ENCODE data around the gene EHF.

The EHF gene

DNA sequence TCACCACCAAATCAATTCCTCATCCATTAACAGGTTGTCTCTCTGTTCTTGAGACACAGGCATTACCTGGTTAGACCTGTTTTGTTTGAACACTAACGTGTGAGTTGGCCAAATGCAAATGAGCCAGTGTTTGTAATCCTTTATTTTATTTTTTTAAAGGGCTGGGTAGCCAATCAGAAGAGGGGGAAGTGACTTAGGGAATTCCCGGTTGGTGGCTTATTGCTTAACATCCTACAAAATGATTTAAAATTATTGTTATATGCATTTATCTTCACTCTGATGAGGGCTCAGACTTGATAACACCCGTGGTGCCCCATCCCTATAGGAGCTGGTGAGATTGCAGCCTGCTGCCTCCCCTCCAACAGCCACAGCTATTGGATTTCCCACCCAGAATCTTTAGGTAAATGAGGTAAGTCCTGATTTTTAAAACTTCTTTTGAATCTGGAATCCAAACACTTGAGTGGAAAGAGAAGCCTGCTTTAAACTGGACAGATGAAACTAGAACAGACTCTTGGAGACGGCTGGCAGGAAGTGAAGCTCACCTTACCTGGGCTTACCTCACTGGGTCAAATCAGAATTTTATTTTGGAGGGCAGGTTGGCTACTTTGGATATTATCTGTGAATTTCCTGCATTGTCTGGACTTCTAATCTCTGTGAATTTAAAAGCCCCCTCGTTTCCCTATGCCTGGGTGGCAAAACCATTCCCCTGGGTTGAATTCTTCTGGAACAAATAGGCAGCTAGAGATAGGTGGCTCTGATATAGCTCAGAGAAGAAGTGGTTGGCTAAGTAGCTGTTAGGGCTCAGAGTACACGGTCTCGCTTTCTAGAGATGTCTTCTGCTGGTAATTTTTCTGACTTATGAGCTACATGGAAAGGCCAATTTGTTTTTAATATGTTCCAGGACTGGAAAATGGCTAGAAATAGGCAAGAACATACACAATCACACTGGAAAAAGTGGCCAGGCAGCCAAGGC lies at the start of gene EHF:
EHF (plus strand) TSS at position 274 of the 973 bp plus-strand sequence. CDS start 21,538 bp downstream, outside the sequence.
- TF ChIP-seq, protein P1, sequence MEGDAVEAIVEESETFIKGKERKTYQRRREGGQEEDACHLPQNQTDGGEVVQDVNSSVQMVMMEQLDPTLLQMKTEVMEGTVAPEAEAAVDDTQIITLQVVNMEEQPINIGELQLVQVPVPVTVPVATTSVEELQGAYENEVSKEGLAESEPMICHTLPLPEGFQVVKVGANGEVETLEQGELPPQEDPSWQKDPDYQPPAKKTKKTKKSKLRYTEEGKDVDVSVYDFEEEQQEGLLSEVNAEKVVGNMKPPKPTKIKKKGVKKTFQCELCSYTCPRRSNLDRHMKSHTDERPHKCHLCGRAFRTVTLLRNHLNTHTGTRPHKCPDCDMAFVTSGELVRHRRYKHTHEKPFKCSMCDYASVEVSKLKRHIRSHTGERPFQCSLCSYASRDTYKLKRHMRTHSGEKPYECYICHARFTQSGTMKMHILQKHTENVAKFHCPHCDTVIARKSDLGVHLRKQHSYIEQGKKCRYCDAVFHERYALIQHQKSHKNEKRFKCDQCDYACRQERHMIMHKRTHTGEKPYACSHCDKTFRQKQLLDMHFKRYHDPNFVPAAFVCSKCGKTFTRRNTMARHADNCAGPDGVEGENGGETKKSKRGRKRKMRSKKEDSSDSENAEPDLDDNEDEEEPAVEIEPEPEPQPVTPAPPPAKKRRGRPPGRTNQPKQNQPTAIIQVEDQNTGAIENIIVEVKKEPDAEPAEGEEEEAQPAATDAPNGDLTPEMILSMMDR (IDR thresholded peaks at IDR 0.05; ENCODE audit: insufficient read depth, low read depth, low read length, missing control alignments), result no peak
- DNase-seq (ENCODE audit: low read depth), result no peak
- no peak within 1 kb of the TSS for H3K4me3 ChIP-seq (ENCODE audit: low read depth, low read length)

DNA sequence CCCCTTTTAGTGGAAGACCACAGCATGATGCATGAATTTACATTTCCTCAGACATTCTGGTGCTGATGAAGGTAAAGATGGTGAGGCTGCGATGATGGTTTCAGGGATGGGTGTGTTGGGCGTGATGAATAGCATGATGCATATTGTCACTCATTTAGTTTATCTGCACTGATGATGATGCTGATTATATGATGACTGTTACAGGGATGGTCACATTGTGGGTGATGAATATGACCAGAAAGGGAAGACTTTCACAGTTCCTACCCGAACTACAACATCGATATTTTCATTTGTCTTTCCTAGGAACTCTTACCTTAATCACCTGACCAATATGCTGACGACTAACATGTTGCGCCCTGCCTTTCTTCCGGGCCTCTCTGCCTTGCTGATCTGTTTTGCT lies 47.4 kb upstream of the EHF start:
- TF ChIP-seq, protein P1 (IDR thresholded peaks at IDR 0.05; ENCODE audit: insufficient read depth, low read depth, low read length, missing control alignments), result no peak

GRCh38 chr11:34575261-34575660 lies 45.6 kb upstream of the EHF start:
- TF ChIP-seq, protein P1 (IDR thresholded peaks at IDR 0.05; ENCODE audit: insufficient read depth, low read depth, low read length, missing control alignments), result no peak
- no peak overlapping the region for H3K4me3 ChIP-seq (ENCODE audit: low read depth, low read length)
- no peak for DNase-seq (ENCODE audit: low read depth)

More for the DNA sequence above, 47.4 kb upstream of the EHF start:
- no peak for DNase-seq (ENCODE audit: low read depth)
- no peak overlapping the region for H3K4me3 ChIP-seq (ENCODE audit: low read depth, low read length)

GRCh38 chr11:34575671-34576070 lies 45.2 kb upstream of the EHF start:
- TF ChIP-seq, protein P1 (IDR thresholded peaks at IDR 0.05; ENCODE audit: insufficient read depth, low read depth, low read length, missing control alignments), result no peak

DNA sequence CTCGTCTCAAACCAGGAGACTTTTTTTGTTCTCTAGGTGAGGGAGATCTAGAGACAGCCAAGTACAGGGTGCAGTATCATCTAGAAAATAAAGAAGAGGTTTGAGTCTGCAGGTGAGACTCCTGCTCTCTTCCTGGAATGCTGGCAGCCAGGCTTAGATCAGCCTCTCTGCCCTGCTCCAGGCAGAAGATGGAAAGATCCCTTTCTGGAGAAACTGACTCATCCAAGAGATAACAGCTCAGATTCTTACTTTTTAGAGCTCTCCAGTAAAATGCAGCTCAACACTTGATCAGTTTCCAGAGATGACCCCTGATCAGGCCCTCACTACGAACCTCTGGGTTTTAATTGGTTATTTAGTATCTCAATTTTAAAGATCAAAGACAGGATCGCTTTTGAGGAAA lies 44.6 kb upstream of the EHF start:
- H3K4me3 ChIP-seq (ENCODE audit: low read depth, low read length), result no peak overlapping the region
- no peak for DNase-seq (ENCODE audit: low read depth)
- TF ChIP-seq, protein P1 (IDR thresholded peaks at IDR 0.05; ENCODE audit: insufficient read depth, low read depth, low read length, missing control alignments), result no peak

More at GRCh38 chr11:34575671-34576070, 45.2 kb upstream of the EHF start:
- H3K4me3 ChIP-seq (ENCODE audit: low read depth, low read length), result no peak overlapping the region
- no peak for DNase-seq (ENCODE audit: low read depth)

- H3K4me3 ChIP-seq (ENCODE audit: low read depth, low read length), result no peak overlapping the region
- TF ChIP-seq, protein P1 (IDR thresholded peaks at IDR 0.05; ENCODE audit: insufficient read depth, low read depth, low read length, missing control alignments), result no peak
- no peak for DNase-seq (ENCODE audit: low read depth)
Observed at GRCh38 chr11:34583818-34584217, 37.1 kb upstream of the EHF start.

Measured in GM12865 (cell line).